GM12801 (cell line): Measurements from ENCODE around the gene SPRN.

Source experiments
- CTCF ChIP-seq: IDR thresholded peaks from one replicate; pipeline ENCODE4 v1.5.1; 2011; ENCODE audit warnings: control low read depth; ENCODE audit not compliant: insufficient read length; ENCODE audit errors: extremely low read depth

The SPRN gene

DNA sequence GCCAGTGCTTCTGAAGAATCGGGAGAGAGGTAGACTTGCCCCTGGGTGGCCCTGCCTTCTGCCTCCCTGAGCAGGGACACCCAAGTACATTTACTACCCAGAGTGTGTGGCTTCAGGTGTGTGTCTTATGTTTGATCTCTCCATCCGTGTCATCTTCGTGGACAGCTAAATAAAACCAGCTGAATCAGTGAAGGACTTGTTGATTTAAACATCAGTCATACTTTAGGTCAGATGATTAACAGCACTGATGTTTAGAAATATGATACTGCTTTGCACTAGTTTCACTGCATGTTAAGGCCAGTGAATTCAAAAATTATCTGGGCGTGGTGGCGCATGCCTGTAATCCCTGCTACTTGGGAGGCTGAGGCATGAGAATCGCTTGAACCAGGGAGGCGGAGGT lies 26.5 kb downstream of the SPRN start:
- TF ChIP-seq CTCF, result no peak

DNA sequence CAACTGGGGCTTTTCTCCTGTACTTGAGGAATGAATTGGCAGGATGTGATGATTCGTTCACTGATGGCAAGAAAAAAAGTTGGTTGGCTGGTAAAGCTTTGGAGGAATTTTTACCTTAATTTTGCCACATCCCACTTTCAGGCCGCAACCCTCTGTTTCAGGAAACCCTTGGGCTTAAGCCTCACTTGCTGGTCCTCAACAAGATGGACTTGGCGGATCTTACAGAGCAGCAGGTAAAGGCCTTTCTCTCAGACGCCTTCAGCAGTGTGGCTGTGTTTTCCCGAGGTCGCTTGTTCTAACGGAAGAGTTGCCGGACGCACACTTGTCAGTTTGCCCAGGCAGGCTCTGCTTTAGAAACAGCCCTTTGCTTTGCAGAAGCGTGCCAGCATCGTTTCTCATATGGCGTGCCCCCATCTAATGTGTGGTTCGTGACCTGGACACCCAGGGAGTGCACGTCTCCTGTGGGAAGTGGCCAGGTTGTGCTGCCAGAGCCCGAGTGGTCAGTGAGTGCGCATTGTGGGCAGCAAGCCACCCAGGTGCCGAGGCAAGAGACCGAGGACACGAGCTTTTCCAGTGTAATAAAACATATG lies 28.3 kb downstream of the SPRN start:
- TF ChIP-seq CTCF, result no peak

DNA sequence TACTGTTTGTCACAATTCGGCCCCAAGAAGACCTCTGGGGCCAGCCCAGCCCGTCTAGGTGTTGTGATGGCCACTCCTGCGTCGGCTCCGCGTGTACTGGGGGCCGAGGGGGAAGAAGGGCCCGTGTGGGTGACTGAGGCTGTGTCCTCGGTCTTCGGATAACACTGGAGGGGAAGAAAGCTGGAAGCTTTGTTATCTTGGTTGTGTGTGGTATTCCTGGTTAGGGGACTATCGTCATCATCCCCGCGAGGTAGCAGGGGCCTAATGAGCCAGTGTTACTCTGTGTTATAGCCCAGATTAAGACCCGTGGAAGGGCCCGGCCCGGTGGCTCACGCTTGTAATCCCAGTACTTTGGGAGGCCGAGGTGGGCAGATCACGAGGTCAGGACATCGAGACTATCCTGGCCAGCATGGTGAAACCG lies 29.6 kb downstream of the SPRN start:
- TF ChIP-seq CTCF, result no peak

GRCh38 chr10:133394064-133394663 lies 30.3 kb downstream of the SPRN start, which contains the start of gene MTG1:
TSS of gene MTG1 (plus strand) at chr10:133394157. CDS start at chr10:133394221, 64 bp downstream.
- TF ChIP-seq CTCF, result no peak

DNA sequence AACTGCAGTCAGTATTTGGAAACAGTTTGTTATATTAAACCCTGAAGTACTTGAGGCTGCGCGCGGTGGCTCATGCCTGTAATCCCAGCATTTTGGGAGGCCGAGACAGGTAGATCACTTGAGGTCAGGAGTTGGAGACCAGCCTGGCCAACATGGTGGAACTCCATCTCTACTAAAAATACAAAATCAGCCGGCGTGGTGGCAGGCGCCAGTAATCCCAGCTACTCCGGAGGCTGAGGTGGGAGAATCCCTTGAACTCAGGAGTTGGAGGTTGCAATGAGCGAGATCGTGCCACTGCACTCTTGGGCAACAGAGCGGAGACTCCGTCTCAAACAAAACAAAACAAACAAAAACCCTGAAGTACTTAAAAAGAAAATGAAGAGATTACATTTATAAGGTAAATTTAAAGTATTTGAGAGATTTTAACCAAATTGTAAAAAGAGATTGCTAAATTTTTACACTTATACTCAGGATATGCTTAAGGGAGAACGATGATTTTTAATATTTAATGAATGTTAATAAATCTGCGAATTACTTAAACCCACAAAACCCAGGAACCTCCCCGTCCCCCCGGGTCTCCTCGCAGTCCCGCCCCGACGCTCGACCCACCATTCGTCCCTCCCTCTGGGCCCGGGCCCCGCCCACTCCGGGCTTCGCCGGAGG lies 30.9 kb downstream of the SPRN start:
- no peak for TF ChIP-seq CTCF

DNA sequence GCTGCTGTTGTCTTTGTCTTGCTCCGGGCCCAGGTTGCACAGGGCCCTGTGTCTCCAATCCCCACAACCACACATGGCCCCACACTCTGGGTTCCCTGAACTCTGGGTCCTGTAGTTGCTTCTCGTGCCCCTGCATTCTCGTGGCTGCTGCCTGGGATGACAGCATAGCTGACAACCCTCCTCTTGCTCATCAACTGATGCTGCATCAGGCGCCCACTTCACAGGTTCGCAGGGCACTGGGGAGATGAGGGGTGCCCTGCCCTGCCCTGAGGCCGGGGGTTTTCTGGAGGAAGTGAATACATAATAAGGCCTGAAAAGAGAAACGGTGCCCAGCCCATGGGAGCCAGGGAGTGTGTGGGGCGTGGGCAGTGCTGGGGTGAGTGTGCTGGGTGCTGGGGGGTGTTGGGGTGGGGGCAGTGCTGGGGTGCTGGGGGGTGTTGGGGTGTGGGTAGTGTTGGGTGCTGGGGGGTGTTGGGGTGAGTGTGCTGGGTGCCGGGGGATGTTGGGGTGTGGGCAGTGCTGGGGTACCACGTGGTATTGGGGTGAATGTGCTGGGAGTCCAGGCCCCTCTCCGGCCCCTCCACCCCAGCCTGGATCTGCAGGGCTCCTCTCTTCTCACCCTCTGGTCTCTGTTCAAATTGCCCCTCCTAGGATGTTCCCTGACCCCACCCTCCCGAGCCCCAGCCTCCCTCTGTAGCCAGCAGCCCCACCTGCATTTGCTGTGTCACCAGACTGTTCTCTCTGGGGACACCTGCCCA lies 32.5 kb downstream of the SPRN start:
- no peak for TF ChIP-seq CTCF

GRCh38 chr10:133391249-133391635 lies 33.2 kb downstream of the SPRN start:
- TF ChIP-seq CTCF, result no peak
